DOHH2 (cell line): ENCODE results near the gene RICTOR.
A peak's percentile ranks its signal among the peaks of the same experiment; 100 is the strongest.

Experiments used
- H3F3A ChIP-seq: fragments of 200-600 bp; sonication (generic), shearing (Covaris generic); 2 replicates; pipeline ENCODE4 v1.6.0; 2016; ENCODE audit warnings: antibody characterized with exemption, mild to moderate bottlenecking; ENCODE audit not compliant: control insufficient read depth, insufficient read depth
- H3K27ac ChIP-seq: fragments of 200-600 bp; sonication (generic); 2 replicates; pipeline ENCODE4 v1.5.1; 2014; ENCODE audit warnings: low read depth, mild to moderate bottlenecking, low read length, moderate library complexity
- H3K27me3 ChIP-seq: fragments of 200-600 bp; sonication (generic); 2 replicates; pipeline ENCODE4 v1.6.1; 2014; ENCODE audit warnings: mild to moderate bottlenecking, low read length, mixed read lengths; ENCODE audit not compliant: control insufficient read depth
- H3K36me3 ChIP-seq: fragments of 200-600 bp; sonication (generic); 2 replicates; pipeline ENCODE4 v1.6.1; 2014; ENCODE audit warnings: mild to moderate bottlenecking, low read length, moderate library complexity, mixed read lengths; ENCODE audit not compliant: control insufficient read depth
- H3K4me1 ChIP-seq: fragments of 200-600 bp; sonication (generic); 2 replicates; pipeline ENCODE4 v1.6.1; 2014; ENCODE audit warnings: mild to moderate bottlenecking, low read length, mixed read lengths; ENCODE audit not compliant: control insufficient read depth
- H3K4me2 ChIP-seq: fragments of 200-600 bp; sonication (generic); 2 replicates; pipeline ENCODE4 v1.6.0; 2014; ENCODE audit warnings: mild to moderate bottlenecking, low read length, moderate library complexity
- H3K4me3 ChIP-seq: fragments of 200-600 bp; sonication (generic); 2 replicates; pipeline ENCODE4 v1.5.1; 2014; ENCODE audit warnings: mild to moderate bottlenecking, low read length, mixed read lengths
- H3K79me2 ChIP-seq: fragments of 200-600 bp; sonication (generic); 2 replicates; pipeline ENCODE4 v1.6.1; 2014; ENCODE audit warnings: mild to moderate bottlenecking, low read length, mixed read lengths; ENCODE audit not compliant: control insufficient read depth
- H3K9me2 ChIP-seq: fragments of 200-600 bp; sonication (generic); replicated peaks from 2 replicates; pipeline ENCODE4 v1.6.1; 2014; ENCODE audit warnings: mild to moderate bottlenecking, low read length, mixed read lengths; ENCODE audit not compliant: control insufficient read depth
- H3K9me3 ChIP-seq: fragments of 200-600 bp; sonication (generic); 2 replicates; pipeline ENCODE4 v1.6.1; 2014; ENCODE audit warnings: antibody characterized with exemption, low read length, mixed read lengths; ENCODE audit not compliant: control insufficient read depth, insufficient read depth
- H4K20me1 ChIP-seq: fragments of 200-600 bp; sonication (generic); 2 replicates; pipeline ENCODE4 v1.6.0; 2014; ENCODE audit warnings: low read depth, mild to moderate bottlenecking, antibody characterized with exemption, low read length, moderate library complexity; ENCODE audit not compliant: control insufficient read depth, insufficient read depth
- EZH2phosphoT487 ChIP-seq: fragments of 200-600 bp; sonication (generic); IDR thresholded peaks from 2 replicates; pipeline ENCODE4 v1.6.1; 2017; ENCODE audit warnings: borderline replicate concordance, mild to moderate bottlenecking, antibody characterized with exemption, low read length, moderate library complexity, mixed read lengths
- TF ChIP-seq, protein P1 (sequence below): fragments of 200-600 bp; sonication (generic); IDR thresholded peaks from one replicate; pipeline ENCODE4 v1.5.1; 2014; ENCODE audit warnings: antibody characterized with exemption, mild to moderate bottlenecking, low read depth, low read length; ENCODE audit not compliant: poor library complexity, severe bottlenecking

Gene RICTOR

GRCh38 chr5:39058178-39058921 is 15.8 kb downstream of the RICTOR start:
- H3K4me2 ChIP-seq: 0 out of 2 replicates have a peak overlapping the region, but pooled peaks have one; percentile 8
- no peaks in the 10 kb centered on the region for H3K27me3 ChIP-seq
- peaks cover 87% of the 10 kb centered on the region for H3K79me2 ChIP-seq
- no peak overlapping the region for H3K27ac ChIP-seq
- no peaks in the 10 kb centered on the region for H3K9me3 ChIP-seq
- no peaks in the 10 kb centered on the region for H4K20me1 ChIP-seq
- H3K36me3 ChIP-seq: peaks cover 15% of the 10 kb centered on the region; the same call in 1 of the 2 replicates
- no peaks in the 10 kb centered on the region for H3F3A ChIP-seq
- no peak for TF ChIP-seq EZH2phosphoT487
- TF ChIP-seq, protein P1, sequence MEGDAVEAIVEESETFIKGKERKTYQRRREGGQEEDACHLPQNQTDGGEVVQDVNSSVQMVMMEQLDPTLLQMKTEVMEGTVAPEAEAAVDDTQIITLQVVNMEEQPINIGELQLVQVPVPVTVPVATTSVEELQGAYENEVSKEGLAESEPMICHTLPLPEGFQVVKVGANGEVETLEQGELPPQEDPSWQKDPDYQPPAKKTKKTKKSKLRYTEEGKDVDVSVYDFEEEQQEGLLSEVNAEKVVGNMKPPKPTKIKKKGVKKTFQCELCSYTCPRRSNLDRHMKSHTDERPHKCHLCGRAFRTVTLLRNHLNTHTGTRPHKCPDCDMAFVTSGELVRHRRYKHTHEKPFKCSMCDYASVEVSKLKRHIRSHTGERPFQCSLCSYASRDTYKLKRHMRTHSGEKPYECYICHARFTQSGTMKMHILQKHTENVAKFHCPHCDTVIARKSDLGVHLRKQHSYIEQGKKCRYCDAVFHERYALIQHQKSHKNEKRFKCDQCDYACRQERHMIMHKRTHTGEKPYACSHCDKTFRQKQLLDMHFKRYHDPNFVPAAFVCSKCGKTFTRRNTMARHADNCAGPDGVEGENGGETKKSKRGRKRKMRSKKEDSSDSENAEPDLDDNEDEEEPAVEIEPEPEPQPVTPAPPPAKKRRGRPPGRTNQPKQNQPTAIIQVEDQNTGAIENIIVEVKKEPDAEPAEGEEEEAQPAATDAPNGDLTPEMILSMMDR: no peak
- H3K4me3 ChIP-seq: no peak overlapping the region
- H3K4me1 ChIP-seq: peaks cover 4% of the 10 kb centered on the region; the same call in 1 of the 2 replicates
- H3K9me2 ChIP-seq: no peaks in the 10 kb centered on the region

- Histone ChIP-seq H3K9me2 (no peaks in the 10 kb centered on the region), H3K27ac (no peak overlapping the region), H3K27me3 (no peaks in the 10 kb centered on the region), H3K9me3 (no peaks in the 10 kb centered on the region), H3K4me3 (no peak overlapping the region), H3K4me2 (0 out of 2 replicates have a peak overlapping the region, but pooled peaks have one; percentile 8), H3K36me3 (peaks cover 15% of the 10 kb centered on the region; the same call in 1 of the 2 replicates), H3K79me2 (peaks cover 87% of the 10 kb centered on the region), H3F3A (no peaks in the 10 kb centered on the region), H4K20me1 (no peaks in the 10 kb centered on the region), H3K4me1 (peaks cover 4% of the 10 kb centered on the region; the same call in 1 of the 2 replicates)
- no peak for TF ChIP-seq EZH2phosphoT487
- TF ChIP-seq, protein P1: no peak
Measured at GRCh38 chr5:39057734-39058133, 16.5 kb downstream of the RICTOR start.

DNA sequence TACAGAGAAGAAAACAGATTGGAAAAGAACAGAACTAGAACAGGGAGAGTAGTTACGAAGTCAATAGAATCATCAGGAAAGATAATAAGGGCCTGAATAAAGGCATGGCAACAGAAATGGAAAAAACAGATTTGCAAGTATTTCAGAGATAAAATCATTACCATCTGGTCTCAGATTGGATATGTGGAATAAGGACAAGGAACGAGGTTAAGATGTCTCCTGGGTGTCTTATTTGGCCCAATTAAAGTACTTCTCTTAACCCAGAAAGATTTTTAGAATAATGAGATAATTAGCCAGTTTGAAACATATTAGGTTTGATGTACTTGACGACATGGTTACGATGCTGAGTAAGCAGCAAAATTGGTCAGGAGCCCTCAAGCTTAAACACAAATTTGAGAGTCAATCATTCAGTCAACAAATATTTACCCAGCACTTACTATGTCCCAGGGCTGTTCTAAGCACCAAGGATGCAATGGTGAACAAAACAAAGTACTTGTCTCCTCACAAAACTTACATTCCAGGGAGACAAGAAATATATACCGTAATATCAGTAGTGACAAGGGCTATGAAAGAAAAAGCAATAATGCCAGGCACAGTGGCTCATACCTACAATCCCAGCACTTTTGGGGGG is 18.3 kb downstream of the RICTOR start:
- Histone ChIP-seq H3K9me2 (no peaks in the 10 kb centered on the region), H3K4me1 (peaks cover 4% of the 10 kb centered on the region; the same call in 1 of the 2 replicates), H3K9me3 (no peaks in the 10 kb centered on the region), H3K4me2 (no peak overlapping the region), H3K79me2 (peaks cover 85% of the 10 kb centered on the region), H3K4me3 (no peak overlapping the region), H3F3A (no peaks in the 10 kb centered on the region), H3K27ac (no peak overlapping the region), H4K20me1 (no peaks in the 10 kb centered on the region), H3K27me3 (no peaks in the 10 kb centered on the region), H3K36me3 (peaks cover 10% of the 10 kb centered on the region; the same call in 1 of the 2 replicates)
- no peak for TF ChIP-seq EZH2phosphoT487
- TF ChIP-seq, protein P1: no peak
